ENCODE results near the gene IQUB.

IQUB gene

GRCh38 chr7:123573341-123573740, 38.9 kb upstream of the IQUB start:
- no peak overlapping the region for H3K4me3 ChIP-seq (ENCODE audit: low read length)
- DNase-seq (ENCODE audit: low read depth) = no peak

GRCh38 chr7:123571684-123572083, 37.3 kb upstream of the IQUB start:
- H3K4me3 ChIP-seq (ENCODE audit: low read length) = no peak overlapping the region
- no peak for TF ChIP-seq CTCF (conservative IDR thresholded peaks at IDR 0.05; ENCODE audit: low read depth, low read length)
- DNase-seq (ENCODE audit: low read depth) = no peak

More at GRCh38 chr7:123573341-123573740, 38.9 kb upstream of the IQUB start:
- TF ChIP-seq CTCF (conservative IDR thresholded peaks at IDR 0.05; ENCODE audit: low read depth, low read length) = no peak

GRCh38 chr7:123571187-123571586, 36.8 kb upstream of the IQUB start:
- no peak for TF ChIP-seq CTCF (conservative IDR thresholded peaks at IDR 0.05; ENCODE audit: low read depth, low read length)
- no peak overlapping the region for H3K4me3 ChIP-seq (ENCODE audit: low read length)
- no peak for DNase-seq (ENCODE audit: low read depth)

DNA sequence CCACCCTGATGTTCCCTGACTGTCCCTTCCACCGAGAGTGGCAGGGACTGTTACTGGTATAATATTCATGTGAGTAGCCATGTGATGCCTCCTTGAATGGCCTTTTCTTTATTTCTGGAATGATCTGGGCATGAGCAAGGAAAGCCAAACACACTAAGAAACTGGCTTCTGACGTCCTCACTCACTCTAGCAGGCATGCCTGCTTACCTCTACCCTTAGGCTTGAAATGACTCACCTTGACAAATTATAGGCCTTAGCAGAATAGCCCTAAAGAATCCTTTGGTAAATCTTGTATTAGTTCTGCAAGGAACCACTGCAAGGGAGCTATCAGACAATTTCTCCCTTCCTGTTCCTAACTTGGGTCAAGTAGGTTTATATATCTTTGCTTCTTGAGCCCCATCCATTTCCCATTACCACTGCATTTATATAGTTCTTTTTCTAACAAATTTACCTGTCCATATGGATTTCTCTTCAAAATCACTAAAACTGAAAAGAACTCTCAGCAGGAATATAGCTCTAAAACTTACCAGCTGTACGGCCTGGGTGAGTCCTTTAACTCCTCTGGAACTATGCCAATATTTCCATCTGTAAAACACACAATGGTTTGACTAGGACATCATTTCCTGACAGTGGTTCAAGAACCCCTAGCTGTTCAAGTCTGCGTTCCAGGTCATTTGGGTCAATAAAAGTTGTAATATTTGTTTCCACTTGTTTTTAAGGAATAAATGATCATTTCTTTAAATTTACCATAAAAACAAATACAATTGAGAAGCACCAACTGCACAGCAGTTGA, 36.2 kb upstream of the IQUB start:
- no peak for DNase-seq (ENCODE audit: low read depth)

DNA sequence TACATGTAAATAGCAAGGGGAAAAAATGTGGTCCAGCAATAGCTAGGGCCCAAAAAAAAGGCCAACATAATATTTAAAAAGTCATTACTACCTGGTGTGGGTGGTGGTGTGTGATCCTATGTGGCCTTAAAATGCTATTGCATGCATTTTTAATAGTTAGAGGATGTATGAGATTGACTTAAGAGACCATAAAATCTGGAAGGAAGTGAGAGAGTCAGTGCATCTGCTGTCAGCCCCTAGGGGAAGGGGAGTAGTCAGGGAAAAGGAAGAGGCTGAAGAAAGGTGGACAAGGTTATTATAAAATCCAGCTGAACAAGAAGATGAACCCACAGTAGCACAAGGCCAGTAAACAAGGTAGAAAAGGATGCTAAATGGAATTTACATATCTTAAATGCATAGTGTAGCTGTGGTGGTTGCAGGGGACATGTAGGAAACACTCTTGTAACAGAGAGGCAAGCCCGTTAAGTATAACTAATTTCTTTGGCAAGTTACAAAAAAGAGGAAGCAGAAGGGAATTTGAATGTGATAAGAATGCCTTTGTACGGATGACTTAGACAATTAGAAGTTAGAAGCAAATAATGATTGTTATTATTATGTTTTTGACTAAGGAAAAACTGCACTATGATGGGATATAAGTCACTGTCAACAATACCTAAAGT, 35.1 kb upstream of the IQUB start:
- no peak for DNase-seq (ENCODE audit: low read depth)
- no peak for TF ChIP-seq CTCF (conservative IDR thresholded peaks at IDR 0.05; ENCODE audit: low read depth, low read length)
- H3K4me3 ChIP-seq (ENCODE audit: low read length) = no peak overlapping the region

More for the DNA sequence above, 36.2 kb upstream of the IQUB start:
- no peak overlapping the region for H3K4me3 ChIP-seq (ENCODE audit: low read length)
- no peak for TF ChIP-seq CTCF (conservative IDR thresholded peaks at IDR 0.05; ENCODE audit: low read depth, low read length)

DNA sequence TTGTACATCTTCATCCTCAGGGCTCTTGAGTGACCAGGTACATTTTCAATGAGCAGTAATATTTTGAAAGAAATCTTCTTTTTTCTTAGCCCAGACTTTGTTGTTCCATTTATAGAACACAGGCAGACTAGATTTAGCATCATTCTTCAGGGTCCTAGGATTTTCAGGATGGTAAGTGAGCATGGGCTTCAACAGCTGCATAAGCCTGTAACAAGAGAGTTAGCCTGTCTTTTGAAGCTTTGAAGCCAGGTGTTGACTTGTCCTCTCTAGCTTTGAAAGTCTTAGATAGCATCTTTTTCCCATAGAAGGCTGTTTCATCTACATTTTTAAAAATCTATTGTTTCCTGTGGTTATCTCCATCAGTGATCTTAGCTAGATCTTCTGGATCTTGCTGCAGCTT, 27.7 kb upstream of the IQUB start:
- DNase-seq (ENCODE audit: low read depth) = no peak
- H3K4me3 ChIP-seq (ENCODE audit: low read length) = no peak overlapping the region
- TF ChIP-seq CTCF (conservative IDR thresholded peaks at IDR 0.05; ENCODE audit: low read depth, low read length) = no peak

Data from retinal pigment epithelial cell (primary cell).